ENCODE results near the gene TEDC2. TPM values are rescaled to one million over a fixed set of nuclear protein-coding genes. Genes with fewer than 3 reads are reported as not detected.
A peak's percentile ranks its signal among the peaks of the same experiment; 100 is the strongest.

TEDC2 gene
- total and polyA plus RNA-seq, 10 of the 15 experiments (the other 5 are each of a cell fraction or from before 2014, with no cell fraction given), result 0.23 to 47.9 (median 19.1) TPM

DNA sequence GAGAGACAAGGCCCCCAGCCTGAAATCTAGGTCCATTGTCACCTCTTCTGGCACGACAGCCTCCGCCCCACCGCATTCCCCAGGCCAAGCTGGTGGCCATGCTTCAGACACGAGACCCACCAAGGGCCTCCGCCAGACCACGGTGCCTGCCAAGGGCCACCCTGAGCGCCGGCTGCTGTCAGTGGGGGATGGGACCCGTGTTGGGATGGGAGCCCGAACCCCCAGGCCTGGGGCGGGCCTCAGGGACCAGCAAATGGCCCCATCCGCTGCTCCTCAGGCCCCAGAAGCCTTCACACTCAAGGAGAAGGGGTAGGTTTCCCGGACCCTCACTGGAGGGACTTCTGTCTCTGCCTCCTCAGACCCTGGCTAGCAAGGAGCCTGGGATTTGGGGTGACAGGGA lies 1.0 kb downstream of the TEDC2 start:
- ChIA-PET SMC1A (ENCODE audit: uncharacterized antibody, unreplicated experiment) (no interaction called here), POLR2A (interaction anchor here (1.4 kb wide), 1 partner anchor 64 kb away, joined by 3 read pairs; no protein-coding TSS in a partner anchor), CTCF (interaction anchor here (0.6 to 2.2 kb wide), 2 partner anchors 8 to 74 kb away, joined by 3 to 5 read pairs; no protein-coding TSS in a partner anchor), RAD21 (ENCODE audit: unreplicated experiment) (interaction anchor here (1.5 to 2.4 kb wide), 2 partner anchors 14 to 27 kb away, joined by 5 to 8 read pairs; partner anchors contain the start of gene TBC1D24)
- no peak overlapping the region for H2AFZ ChIP-seq (ENCODE audit: control insufficient read depth, low read depth, low read length)
- H3K27ac ChIP-seq (ENCODE audit: control insufficient read depth, insufficient read depth), result no peak overlapping the region
- H3K9me3 ChIP-seq (replicated peaks; ENCODE audit: control insufficient read depth, insufficient read depth, low read length), result no peaks in the 10 kb centered on the region
- peak overlapping the region; percentile 73 for H3K4me3 ChIP-seq
- H4K20me1 ChIP-seq (ENCODE audit: control insufficient read depth, insufficient read depth), result no peaks in the 10 kb centered on the region
- H3K36me3 ChIP-seq (ENCODE audit: control insufficient read depth in 2 of 2, insufficient read depth in 2 of 2, low read length in 1 of 2), result peaks cover 5 to 13% of the 10 kb centered on the region in 2 experiments; a peak in 3 of 4 replicates
- peak overlapping the region; percentile 58 for H3K9ac ChIP-seq (ENCODE audit: control insufficient read depth, insufficient read depth, low read length)
- intact Hi-C loops (cut with micrococcal nuclease; ENCODE audit: unreplicated experiment), result no loop called here
- H3K27me3 ChIP-seq (replicated peaks in 1 of 2; ENCODE audit: control insufficient read depth in 2 of 2, insufficient read depth in 2 of 2, low read length in 1 of 2), result no peaks in the 10 kb centered on the region
- peaks cover 8% of the 10 kb centered on the region; the same call in 1 of the 2 replicates for H3K4me1 ChIP-seq (ENCODE audit: control insufficient read depth, insufficient read depth, low read length)
- DNase-seq (ENCODE audit: low read depth, low spot score), result no peak
- no peak for ATAC-seq
- peaks cover 6% of the 10 kb centered on the region for H3K79me2 ChIP-seq (ENCODE audit: control insufficient read depth, insufficient read depth, low read length)
- in situ Hi-C loops (cut with MboI), result no loop called here
- H3K4me2 ChIP-seq (ENCODE audit: control insufficient read depth, insufficient read depth), result peak overlapping the region; percentile 96
- TF ChIP-seq NFIC (IDR thresholded peaks at IDR 0.05; ENCODE audit: low read depth, low read length) (no peak), TCF7 (IDR thresholded peaks at IDR 0.05; ENCODE audit: borderline replicate concordance) (no peak), IKZF1 (conservative IDR thresholded peaks at IDR 0.05) (no peak), KAT2A (conservative IDR thresholded peaks at IDR 0.05; ENCODE audit: control insufficient read depth, low read depth, low read length) (no peak)
- TF ChIP-seq, protein P1, sequence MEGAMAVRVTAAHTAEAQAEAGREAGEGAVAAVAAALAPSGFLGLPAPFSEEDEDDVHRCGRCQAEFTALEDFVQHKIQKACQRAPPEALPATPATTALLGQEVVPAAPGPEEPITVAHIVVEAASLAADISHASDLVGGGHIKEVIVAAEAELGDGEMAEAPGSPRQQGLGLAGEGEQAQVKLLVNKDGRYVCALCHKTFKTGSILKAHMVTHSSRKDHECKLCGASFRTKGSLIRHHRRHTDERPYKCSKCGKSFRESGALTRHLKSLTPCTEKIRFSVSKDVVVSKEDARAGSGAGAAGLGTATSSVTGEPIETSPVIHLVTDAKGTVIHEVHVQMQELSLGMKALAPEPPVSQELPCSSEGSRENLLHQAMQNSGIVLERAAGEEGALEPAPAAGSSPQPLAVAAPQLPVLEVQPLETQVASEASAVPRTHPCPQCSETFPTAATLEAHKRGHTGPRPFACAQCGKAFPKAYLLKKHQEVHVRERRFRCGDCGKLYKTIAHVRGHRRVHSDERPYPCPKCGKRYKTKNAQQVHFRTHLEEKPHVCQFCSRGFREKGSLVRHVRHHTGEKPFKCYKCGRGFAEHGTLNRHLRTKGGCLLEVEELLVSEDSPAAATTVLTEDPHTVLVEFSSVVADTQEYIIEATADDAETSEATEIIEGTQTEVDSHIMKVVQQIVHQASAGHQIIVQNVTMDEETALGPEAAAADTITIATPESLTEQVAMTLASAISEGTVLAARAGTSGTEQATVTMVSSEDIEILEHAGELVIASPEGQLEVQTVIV (IDR thresholded peaks at IDR 0.05; ENCODE audit: borderline replicate concordance, partially characterized antibody), result no peak
- FAIRE-seq, result no peak
- BruUV-seq (replicated peaks), result no TSS peak
- 79% methylated on average over 13 of the region's 13 CpGs for WGBS (ENCODE audit: insufficient coverage, insufficient replicate concordance, low lambda C conversion rate, missing lambda C conversion rate)

Measured in GM12878 (cell line).